ENCODE measurements around the gene PPP4R1.
"Not testable (repeated sequence)": the region's sequence is repeated elsewhere in the genome, so short reads cannot be mapped to it uniquely, and the experiment has no call there.

PPP4R1 gene, protein sequence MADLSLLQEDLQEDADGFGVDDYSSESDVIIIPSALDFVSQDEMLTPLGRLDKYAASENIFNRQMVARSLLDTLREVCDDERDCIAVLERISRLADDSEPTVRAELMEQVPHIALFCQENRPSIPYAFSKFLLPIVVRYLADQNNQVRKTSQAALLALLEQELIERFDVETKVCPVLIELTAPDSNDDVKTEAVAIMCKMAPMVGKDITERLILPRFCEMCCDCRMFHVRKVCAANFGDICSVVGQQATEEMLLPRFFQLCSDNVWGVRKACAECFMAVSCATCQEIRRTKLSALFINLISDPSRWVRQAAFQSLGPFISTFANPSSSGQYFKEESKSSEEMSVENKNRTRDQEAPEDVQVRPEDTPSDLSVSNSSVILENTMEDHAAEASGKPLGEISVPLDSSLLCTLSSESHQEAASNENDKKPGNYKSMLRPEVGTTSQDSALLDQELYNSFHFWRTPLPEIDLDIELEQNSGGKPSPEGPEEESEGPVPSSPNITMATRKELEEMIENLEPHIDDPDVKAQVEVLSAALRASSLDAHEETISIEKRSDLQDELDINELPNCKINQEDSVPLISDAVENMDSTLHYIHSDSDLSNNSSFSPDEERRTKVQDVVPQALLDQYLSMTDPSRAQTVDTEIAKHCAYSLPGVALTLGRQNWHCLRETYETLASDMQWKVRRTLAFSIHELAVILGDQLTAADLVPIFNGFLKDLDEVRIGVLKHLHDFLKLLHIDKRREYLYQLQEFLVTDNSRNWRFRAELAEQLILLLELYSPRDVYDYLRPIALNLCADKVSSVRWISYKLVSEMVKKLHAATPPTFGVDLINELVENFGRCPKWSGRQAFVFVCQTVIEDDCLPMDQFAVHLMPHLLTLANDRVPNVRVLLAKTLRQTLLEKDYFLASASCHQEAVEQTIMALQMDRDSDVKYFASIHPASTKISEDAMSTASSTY

DNA sequence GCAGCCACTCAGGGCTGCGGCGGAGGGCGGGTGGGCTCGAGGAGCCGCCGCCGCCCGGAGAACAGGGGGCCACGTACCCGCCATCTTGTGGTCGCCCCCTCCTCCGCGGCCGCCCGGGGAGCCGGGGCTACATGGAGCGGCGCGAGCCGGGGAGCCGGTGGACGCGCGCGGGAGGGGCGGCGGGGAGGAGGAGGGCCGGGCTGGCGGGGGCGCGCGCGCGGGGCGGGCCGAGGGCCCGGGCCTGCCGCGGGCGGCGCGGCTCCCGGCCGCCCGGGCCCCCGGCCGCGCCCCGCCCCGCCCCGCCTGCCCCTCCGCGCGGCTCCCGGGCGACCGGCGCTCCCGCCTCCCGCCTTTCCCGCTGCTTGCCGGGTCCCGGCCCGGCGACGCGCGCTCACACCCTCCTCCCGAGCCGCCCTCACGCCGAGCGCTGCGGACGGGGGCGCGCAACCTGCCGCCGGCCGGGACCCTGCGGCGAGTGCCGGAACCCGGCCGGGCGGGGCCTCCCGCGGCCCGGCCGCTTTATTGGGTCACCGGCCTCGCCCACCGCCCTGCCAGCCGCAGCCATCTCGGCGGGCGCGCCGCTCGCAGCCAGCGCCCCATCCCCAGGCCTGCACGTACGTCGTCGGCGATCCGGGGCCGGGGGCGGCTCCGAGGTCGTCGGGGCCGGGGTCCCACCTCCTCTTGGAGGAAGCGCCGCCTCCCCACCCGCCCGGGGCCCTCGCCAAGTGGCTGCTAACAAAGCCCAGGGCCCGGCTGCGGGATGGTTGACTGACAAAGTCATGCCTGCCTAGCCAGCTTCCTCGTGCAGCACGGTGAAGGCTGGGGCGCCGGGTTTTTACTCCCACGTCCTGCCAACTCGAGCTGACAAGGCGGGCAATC is at the start of gene PPP4R1:
PPP4R1 (minus strand) TSS at position 159 of the 879 bp plus-strand sequence; CDS start at position 84, 75 bp downstream.
- DNase-seq = no peak

DNA sequence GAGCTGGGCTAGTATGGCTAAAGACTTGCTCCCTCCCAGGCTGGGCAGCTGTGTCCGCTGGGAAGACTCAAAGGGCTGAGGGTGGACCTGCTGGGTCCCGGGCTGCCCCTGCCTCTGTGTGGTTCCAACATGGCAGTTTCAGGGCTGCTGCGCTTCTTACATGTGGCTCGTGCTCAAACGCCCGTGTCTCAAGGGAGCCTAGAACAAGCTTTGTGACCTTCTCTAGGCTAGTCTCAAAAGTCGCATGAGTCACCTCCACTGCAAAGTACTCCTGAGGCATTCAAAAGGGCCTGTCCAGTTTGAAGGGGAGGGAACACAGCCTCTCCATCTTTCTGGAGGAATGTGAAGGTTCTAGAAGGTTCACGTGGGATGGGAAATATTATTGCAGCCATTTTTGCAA is 49.0 kb upstream of the PPP4R1 start:
- no peak for DNase-seq

DNA sequence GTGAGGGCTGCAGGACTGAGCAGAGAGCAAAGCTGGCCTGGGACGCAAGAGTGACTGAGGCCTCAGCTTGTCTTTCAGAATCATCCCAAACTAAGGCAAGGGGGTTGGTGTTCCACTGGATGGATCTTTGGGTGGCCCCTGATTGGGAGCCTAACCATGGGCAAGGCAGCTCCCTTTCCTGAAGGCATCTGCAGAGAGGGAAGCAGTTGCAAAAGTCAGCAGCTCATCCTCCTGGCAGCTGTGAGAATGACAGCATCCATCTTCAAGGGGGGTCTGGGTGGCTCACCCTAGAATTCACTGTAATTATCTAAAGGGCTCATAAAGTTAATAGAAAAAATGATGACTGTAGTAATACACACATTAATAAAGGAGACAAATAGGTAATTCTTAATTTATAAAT is 47.2 kb upstream of the PPP4R1 start:
- DNase-seq = no peak

DNA sequence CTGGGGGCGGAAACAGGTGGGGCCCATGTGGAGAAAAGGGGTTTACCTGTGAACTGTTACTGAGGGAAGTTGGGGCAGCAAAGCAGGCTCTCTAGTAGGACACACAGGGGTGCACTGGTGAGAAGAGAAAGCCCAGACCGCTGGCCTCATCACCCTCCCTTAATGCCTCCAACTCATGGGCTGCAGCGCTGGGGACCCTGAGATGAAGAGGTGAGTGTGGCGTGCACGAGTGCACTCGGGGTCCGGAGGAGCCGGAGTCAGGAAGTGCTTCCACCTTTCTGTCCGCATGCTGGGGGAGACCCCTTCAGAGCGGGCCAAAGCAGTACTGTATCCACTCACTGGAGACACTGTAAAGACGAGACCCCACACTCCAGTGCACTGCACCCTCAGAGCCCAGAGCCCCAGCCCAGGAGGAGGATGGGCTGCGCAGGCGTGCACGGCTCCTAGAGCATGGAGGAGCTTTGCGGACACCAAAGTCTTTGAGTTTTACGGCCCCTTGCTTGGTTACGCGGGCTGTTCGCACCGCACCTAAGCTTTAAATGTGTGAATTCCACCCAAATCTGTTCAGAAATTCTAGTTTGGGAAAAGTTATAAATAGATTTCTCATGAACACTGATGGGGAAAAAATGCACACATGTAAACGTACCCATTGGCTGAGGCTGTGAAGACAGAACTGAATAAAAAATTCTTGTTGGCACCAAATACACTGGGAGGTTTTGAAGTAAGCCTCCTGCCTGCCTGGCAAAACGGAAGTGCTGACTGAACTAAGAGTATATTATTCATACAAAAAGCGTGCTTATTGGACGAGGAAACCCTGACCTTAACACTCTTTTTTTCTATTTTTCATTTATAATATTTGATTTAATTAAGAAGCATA is 45.4 kb upstream of the PPP4R1 start:
- no peak for DNase-seq

DNA sequence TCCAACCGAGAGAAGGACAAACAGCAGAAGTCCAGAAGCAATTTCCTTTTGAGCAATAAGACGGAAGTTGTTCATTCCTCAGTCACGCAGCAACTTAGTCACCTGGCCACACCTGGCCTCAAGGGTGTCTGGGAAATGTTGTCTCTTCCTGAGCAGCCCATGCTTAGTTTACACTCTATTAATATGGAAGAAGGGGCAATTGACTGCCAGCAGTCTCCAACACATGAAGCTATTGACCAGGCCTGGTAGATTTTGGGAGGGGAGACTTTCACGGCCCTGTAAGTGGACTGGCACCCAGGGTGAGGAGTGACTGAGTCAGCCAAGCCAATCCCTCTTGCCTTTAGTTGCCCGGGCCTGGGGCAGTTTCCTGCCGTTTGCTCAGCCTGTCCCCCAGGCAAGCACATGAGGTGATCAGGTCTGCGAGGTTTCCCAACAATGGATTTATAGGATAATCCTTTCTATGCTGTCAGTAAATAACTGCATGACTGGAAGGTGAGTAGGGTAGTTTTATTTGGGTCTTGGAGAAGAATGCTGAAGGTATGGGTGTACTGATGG is 43.8 kb upstream of the PPP4R1 start:
- DNase-seq = no peak

DNA sequence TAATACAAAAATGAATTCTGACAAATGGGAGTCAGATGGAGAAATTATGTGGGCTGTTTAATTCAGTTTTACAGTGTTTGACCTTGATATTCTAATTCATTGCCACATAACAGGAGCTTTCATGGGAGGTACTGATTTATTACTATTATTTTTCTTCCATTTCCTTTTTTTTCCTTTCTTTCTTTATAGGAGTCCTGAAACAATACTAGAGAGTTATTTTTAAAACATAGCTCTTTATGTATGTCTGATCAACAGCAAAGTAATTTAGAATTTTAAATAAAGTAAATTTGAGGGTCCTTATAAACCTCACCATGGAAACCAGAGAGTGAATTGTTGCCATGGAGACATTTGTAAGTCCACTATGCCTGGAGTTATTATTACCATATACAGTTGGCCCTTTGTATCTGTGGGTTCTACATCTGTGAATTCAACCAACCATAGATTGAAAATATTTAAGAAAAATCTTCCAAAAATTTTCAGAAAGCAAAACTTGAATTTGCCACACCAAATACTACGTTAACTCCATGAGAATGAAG is 40.9 kb upstream of the PPP4R1 start:
- no peak for DNase-seq

DNA sequence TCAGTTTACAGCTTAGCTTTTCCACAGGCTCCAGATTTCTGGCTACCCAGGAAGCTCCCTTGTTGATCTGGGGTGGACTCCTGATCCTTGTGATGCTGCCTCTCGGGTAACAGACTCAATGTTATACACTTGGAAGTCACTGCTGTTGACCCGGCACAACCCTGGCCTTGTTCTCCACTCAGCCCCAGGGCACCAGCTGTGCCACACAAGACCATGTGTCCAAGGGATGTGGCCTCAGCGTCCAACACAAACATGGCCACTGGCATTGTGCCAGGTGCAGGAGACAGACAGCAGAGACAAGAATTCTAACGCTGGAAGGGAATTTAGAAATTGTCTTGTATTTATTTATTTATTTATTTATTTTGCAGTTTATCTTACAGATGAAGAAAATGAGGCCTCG is 39.0 kb upstream of the PPP4R1 start:
- no peak for DNase-seq

DNA sequence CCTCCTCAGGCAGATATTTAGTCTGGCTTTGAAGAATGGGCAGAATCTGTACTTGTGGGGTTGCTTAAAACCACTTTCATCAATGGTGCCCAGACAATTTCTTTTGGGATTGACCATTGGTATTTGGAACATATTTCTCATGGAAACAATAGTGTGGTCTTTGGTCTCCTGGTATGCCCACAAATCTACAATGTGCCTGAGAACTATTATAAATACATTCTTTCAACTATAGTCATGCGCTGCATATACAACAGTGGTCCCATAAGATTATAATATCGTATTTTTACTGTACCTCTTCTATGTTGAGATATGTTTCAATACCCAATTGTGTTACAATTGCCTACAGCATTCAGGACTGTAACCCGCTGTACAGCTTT is 34.8 kb upstream of the PPP4R1 start:
- DNase-seq = no peak

DNA sequence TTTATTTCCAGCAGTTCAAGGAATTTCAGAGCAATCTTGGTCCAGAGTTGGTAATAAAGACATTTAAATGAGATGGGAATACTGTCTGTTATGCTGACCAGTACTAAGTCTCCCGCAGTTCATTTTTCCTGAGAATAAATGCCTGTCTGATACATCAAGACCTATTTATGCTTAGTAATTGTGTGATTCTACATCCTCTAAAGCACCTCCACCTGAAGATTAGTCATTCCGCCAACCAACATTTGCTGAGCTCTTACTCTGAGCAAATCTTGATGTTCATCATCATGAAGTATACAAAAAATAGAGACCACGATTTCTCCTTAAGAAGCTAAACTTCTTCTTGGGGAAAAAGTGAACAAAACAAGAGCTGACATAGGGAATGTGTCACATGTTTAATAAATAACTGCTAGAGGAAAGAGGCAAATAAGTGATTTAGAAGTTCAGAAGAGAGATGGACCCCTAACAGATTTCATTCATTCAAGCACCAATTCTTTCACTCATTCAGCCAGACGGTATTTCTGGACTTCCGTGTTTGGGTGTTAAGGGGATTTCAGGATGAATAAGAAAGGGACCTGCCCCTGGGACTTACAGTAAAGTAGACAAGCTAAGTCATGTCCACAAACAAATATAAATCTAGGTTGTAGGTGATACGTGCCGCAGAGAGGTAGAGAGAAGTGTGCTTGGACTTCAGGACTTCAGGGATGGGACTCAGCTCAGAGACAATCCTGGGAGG is 34.2 kb upstream of the PPP4R1 start:
- no peak for DNase-seq

DNA sequence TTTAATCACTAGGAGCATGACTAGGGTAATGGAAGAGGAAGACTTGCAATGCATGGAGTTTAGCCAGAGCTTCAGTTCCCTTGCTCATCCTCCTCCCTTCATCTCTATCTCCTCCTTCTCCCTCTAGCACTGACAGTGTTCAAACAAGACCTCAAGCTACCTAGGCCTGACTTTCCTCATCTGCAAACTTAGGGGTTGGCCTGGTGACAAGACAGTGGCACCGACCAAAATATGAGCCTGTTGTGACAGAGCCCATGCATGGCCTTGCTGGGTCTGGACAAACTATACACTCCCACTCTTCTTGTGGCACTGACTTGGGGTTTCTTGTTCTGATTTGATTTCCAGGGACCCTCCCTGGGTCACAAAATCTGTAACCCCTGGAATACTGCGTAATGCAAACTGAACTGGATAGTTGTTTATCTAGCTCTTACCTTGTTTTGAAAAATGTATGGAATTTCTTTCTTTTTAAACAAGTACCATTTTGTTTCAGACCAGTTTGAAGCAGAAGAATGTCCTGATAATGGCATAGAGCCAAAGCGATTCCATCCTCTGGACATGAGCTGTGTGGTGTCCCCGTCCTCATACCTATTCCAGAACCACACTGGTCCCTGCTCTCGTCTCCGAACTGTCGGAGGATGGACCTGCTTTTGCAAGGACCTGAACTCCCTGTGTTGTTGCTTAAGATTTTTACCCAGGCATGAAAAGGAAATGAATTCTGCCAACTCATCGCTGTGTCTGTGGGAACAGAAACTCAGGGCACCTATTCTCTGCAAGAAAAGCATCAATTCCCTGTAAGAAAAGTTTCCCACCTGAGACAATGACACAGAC is 33.4 kb upstream of the PPP4R1 start:
- no peak for DNase-seq

DNA sequence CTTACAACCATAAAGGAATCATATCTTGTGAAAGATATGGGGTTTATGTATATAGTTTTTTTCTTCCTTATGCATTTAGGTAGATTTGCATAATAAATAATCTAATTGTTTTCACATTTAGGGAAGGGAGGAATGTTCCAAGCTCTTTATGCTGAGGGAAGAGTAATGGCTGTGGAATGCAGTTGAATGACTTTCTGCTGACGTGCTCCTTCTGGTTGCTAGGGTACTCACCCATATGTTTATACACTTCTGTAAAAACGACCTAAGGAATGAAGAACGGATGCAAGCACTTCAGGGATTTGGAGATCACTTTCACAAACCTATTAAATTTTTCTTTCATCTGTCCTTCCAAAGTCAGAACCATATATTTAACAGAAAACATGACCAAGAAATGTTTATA is 29.2 kb upstream of the PPP4R1 start:
- no peak for DNase-seq

DNA sequence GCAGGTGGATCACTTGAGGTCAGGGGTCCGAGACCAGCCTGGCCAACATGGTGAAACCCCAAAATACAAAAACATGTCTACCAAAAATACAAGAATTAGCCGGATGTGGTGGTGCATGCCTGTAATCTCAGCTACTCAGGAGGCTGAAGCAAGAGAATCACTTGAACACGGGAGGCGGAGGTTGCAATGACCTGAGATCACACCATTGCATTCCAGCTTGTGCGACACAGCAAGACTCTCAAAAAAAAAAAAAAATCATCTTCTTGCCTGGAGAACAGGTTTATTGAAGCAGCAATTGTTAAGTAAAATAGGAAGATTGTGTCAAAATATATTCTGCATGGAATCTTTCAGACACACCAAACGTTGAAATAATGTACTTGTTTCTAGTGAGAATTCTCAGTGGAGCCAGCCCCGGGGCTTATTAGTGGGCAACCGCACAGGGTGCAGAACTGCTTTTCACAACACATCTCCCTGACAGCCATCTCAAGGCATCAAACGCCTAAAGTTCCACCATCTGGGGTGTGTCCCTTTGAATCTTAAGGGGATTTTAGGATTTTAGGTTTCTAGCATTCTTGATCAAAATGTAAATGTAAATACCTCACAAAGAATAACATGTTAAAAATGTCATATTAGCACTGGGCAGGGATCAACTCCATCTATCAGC is 28.6 kb upstream of the PPP4R1 start:
- no peak for DNase-seq

DNA sequence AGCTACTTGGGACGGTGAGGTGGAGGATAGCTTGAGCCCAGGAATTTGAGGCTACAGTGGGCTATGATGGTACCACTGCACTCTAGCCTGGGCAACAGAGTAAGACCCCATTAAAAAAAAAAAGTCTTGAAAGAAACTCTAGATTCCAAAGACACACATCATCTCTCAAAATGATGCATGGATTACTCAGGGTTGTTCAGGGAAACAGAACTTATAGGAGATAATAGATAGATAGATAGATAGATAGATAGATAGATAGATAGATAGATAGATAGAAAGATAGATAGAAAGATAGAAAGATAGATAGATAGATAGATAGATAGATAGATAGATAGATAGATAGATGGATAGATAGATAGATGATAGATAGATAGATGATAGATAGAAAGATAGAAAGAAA is 26.7 kb upstream of the PPP4R1 start:
- DNase-seq = not testable (repeated sequence)

DNA sequence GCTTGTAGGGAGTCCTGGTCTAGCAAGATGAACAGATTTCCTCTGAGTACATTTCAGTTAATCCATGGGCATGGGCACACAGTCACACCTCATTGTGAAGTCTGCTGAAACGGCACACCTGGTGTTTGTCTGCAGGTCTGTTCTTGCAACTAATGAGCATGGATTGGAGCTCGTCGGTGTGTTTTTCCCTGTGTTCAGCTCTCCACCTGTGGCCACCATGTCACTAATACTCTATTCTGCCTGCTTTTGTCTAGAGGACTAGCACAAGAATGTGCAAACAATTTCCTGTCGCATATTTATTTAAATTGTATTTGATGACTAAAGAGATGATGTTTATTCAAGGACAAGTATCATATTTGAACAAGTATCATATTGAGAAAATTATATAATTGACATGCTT is 24.5 kb upstream of the PPP4R1 start:
- DNase-seq = peak; percentile 83

DNA sequence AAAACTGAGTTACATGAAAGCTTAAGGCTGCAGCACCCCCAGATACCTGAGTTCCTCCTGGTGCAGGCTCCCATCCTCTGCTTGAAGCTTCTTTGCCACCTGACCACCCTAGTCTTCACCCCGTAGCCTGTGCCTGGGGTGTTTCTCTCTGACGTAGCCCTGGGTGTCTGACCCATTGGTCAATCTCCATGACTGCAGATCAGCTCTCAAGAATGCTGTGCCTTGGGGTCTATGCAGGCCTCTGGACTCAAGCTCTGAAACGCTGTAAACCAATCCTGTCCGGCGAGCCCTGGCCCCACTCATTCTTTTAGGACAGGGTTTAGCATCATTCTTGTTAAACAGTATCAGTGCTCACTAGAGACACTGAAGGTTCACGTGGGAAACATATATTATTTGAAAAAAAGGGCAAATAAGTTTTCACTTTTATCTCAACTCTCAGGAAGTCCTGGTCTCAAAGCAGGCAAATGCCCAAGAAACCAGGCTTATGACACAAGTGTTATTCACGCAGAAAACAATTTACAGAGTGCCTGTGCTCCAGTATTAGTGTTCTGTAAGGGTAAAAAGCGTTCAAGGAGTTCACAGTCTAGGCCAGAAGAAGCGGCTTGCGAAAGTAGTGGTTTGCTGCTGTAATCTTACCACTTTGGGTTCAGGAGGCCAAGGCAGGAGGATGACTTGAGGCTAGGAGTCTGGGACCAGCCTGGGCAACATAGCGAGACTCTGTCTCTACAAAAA is 22.8 kb upstream of the PPP4R1 start:
- no peak for DNase-seq

DNA sequence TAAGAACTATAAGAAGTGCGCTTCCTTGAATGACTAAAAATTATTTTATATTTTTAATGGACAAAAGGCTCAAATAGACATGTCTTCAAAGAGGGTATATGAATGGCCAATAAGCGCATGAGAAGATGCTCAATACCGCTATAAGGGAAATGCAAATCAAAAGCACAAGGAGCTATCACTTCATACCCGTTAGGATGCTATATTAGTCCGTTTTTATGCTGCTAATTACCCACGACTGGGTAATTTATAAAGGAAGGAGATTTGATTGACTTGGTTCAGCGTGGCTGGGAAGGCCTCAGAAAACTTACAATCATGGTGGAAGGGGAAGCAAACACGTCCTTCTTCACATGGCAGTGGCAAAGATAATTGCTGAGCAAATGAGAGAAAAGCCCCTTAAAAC is 20.5 kb upstream of the PPP4R1 start:
- no peak for DNase-seq

DNA sequence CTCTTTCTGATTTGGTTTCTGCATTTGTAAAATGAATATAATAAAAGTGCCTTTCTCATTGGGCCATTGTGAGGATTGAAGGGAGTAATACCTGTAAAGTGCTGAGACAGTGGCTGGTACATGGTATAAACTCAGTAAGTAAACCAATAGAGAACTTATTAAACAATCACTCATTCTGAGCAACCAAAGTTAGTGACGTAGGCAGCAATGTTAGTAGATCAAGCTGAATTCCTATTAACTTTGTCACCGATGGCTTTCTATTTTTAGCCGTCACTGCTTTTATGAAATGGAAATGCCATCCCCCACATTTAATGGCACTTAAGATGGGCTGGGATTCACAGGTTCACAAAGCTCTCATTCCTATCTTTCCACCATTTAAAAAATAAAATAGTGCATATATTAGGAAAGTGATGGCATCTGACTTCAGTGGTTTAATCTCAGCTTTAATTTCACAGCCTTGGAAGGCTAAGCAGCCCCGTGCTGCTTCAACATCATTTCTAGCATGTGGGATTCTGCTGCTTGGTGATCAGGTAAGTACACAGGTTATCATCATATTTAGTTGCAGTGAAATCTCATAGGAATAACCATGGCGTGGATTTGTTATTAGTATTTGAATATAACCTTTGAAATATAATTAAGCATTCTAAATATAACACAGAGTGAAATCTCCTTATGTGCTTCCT is 17.6 kb upstream of the PPP4R1 start:
- no peak for DNase-seq

DNA sequence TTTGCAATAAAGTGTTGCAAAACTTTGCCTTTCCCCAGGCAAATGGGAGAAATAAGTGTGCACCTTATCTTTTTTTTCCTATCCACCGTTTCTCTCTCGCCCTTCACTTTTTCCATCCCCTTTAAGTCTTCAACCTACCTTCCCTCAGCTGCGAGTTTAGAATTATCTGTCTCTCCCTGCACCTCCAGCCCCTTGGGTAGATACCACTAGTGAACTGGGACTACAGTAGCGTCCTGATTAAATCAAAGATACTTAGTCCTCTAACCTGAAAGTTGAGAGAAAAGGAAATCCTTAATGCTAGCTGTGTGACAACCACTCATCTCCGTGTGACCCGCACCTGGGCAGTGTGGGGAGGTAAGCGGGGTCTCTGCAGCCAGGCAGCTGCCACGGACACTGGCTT is 16.1 kb upstream of the PPP4R1 start:
- no peak for DNase-seq
